GM10847 (cell line): Measurements from ENCODE around the gene PDE6G.

Source experiments
- POLR2A ChIP-seq: IDR thresholded peaks from 2 replicates; pipeline ENCODE4 v1.6.1; 2011; ENCODE audit not compliant: insufficient read length; ENCODE audit errors: extremely low read depth

Gene PDE6G

DNA sequence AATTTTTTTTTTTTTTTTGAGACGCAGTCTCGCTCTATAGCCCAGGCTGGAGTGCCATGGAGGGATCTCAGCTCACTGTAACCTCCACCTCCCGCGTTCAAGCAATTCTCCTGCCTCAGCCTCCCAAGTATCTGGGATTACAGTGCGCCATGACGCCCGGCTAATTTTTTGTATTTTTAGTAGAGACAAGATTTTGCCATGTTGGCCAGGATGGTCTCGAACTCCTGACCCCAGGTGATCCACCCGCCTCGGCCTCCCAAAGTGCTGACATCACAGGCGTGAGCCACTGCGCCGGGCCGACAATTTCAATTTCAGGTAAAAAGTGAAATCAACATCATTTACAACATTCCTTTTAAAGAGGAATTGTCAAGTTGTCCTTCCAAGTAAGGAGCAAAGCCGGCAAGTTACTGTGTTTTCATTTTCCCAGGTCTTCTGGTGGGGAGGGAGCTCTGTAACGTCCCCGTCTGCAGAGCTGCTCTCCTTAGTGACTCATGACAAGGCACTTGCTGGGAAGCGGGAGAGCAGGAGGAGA, 20.3 kb downstream of the PDE6G start:
- no peak for TF ChIP-seq POLR2A

- no peak for TF ChIP-seq POLR2A
Observed at GRCh38 chr17:81635431-81635830, 20.9 kb downstream of the PDE6G start.

DNA sequence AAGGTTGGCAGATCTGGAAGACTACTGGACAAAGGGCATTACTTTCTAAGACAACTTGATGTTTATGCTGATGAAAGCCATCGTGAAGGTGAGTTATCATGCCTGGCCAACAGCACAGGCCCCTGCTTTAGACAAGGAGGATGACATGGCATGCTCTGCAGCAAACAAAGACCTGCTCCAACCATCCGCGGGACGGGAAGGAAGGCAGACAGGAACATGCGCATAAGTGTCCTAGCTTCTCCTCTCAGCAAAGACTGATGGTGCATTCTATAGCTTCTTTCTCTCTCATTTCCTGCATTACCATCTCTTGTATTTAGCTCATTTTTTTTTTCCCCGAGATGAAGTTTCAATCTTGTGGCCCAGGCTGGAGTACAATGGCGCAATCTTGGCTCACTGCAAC, 24.9 kb downstream of the PDE6G start:
- TF ChIP-seq POLR2A = no peak

DNA sequence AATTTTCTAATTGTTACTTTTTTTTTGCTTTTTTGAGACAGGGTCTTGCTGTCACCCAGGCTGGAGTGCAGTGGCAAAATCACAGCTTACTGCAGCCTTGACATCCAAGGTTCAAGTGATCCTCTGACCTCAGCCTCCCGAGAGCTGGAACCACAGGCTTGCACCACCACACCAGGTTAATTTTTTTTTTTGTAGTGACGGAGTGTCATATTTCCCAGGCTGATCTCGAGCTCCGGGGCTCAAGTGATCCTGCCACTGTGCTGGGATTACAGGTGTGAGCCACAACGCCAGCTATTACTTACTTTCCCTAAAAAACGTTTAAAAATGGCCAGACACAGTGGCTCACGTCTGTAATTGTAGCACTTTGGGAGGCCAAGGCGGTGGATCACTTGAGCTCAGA, 26.1 kb downstream of the PDE6G start:
- no peak for TF ChIP-seq POLR2A

DNA sequence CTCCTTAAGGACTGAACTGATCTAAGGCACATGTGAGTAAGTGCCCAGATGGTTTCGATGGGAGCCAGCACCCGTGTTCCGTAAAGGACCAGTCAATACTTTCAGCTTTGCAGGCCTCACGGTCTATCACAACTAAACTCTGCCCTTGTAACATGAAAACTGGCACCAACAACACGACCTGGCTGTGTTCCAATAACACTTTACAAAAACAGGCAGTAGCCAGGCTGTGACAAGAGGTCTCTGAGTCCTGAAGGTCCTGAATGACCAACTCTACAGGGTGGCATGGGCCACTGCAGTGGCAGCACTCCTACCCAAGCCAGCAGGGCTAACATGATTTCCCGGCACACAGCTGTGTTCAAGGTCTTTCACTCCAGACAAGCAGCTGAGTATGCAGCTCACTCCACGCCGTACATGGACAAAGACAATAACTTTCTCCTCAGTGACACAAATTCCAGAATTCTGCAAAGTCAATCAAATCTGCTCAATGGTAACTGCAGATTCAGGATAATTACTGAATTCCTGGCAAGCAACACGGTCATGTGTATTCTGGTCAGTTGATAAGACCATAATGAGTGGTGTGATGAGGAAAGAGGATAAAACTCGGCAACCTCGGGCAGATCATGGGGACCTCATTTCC, 34.7 kb downstream of the PDE6G start:
- no peak for TF ChIP-seq POLR2A

- TF ChIP-seq POLR2A = no peak
Observed at GRCh38 chr17:81616877-81617276, 39.5 kb downstream of the PDE6G start.

DNA sequence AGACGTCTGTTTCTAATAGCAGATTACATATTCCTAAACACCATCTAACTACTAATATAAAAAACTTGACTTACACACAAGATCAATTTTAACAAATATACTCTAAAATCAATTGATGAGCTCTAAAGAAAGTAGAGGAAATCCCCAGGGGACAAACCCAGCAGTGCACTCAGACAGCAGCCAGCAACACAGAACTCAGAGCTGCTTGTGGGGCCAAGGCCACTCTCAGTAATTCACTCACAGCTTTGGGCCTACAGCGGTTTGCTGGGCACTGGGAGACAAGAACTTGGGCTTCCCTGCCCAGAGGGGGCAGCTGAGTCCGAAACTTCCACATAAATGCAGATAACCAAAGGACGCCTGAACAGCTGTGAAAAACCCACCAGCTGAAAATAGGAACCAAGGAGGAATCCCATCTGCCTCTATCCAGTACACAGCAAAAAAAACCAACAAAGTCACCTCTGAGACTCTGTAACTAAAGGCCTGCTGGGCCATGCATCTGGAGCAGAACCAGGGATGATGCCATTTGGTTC, 40.9 kb downstream of the PDE6G start:
- TF ChIP-seq POLR2A = no peak

GRCh38 chr17:81612172-81612970, 44.0 kb downstream of the PDE6G start:
- no peak for TF ChIP-seq POLR2A

GRCh38 chr17:81609541-81610311, 46.6 kb downstream of the PDE6G start:
- TF ChIP-seq POLR2A = no peak

DNA sequence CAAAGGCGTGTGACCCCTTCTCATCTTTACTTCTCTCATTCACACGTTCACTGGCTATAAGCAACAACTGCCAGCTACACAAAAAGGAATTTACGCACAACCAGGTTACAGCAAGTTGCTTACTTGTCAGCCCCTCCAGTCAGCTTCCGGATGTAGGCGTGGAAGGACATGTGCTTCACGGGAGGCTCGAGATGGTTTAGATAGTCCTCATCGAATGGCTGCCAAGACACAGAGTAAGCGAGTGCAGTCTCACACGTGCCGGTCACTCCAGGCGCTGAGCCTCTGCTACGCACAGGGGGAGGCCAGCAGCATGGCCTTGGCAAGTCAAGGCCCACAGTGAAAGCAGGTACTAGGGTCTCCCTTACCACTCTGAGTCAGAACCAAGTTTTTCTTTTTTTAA, 47.7 kb downstream of the PDE6G start:
- no peak for TF ChIP-seq POLR2A

DNA sequence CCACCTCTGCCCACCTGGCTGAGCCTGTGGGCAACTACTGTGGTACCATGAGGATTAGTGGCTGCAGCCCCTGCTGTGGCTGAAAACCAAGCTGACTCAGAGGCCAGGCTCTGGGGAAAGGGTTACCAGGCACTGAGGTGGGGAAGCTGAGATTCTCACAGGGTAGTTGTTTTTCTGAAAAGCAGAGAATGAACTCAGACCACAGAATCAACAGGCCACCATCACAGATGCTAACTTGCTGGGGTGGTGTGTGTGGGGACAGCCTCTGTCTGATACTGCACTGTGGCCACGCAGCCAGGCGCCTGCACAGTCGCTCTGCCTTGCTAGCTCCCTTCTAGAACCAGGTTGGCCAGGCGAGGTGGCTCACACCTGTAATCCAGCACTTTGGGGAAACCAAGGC, 48.3 kb downstream of the PDE6G start:
- TF ChIP-seq POLR2A = no peak

GRCh38 chr17:81607431-81607830, 48.9 kb downstream of the PDE6G start:
- TF ChIP-seq POLR2A = no peak

GRCh38 chr17:81603846-81604610, 52.3 kb downstream of the PDE6G start:
- no peak for TF ChIP-seq POLR2A

GRCh38 chr17:81601525-81602120, 54.7 kb downstream of the PDE6G start:
- no peak for TF ChIP-seq POLR2A
